Measurements from ENCODE around the gene SORCS2. TPM values are rescaled to one million over a fixed set of nuclear protein-coding genes. Genes with fewer than 3 reads are reported as not detected.

The SORCS2 gene
- total RNA-seq, 1 donor from 2014 or later, result not detected

DNA sequence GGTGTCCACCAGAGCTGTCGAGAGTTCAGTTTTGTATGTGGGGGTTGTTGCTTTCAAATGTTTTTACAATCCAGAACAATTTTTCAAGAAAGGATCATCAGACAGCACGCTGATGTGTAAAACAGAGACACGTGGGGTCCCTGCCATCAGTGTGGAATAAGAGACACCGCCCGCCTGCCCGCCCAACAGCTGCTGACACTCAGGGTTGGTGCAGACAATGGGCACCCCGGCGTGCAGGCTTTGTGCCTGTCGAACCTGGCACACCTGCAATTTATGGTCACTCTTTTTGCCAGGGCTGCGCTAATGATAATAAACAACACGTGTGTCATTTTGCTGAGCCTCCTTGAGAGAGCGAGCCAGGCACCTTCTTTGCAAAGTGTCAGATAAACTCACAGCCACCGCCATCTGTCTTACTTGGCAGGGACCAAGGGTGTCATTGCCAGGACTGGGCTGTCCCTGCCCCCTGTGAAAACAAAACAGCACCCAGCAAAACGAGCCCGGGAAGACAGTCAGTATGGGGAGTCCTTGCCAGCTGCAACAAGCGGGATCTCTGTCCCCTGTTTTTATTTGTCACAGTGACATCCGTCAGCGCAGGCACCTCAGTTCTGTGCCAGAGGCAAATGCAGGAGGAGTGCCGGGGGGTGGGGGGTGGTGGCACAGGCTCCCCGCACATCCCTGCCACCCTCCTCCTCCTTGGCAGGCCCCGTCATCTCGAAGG lies 173.3 kb downstream of the SORCS2 start:
- H3K9me3 Mint-ChIP-seq, result no peaks in the 10 kb centered on the region
- POLR2A ChIA-PET, result no interaction called here
- H3K36me3 Mint-ChIP-seq (ENCODE audit: low read depth), result no peaks in the 10 kb centered on the region
- intact Hi-C loops (cut with micrococcal nuclease), result no loop called here
- no peaks in the 10 kb centered on the region for H3K27me3 Mint-ChIP-seq
- ATAC-seq (ENCODE audit: low read depth), result no peak
- CTCF ChIA-PET, result no interaction called here
- no peak for DNase-seq
- TF ChIP-seq, protein P1, sequence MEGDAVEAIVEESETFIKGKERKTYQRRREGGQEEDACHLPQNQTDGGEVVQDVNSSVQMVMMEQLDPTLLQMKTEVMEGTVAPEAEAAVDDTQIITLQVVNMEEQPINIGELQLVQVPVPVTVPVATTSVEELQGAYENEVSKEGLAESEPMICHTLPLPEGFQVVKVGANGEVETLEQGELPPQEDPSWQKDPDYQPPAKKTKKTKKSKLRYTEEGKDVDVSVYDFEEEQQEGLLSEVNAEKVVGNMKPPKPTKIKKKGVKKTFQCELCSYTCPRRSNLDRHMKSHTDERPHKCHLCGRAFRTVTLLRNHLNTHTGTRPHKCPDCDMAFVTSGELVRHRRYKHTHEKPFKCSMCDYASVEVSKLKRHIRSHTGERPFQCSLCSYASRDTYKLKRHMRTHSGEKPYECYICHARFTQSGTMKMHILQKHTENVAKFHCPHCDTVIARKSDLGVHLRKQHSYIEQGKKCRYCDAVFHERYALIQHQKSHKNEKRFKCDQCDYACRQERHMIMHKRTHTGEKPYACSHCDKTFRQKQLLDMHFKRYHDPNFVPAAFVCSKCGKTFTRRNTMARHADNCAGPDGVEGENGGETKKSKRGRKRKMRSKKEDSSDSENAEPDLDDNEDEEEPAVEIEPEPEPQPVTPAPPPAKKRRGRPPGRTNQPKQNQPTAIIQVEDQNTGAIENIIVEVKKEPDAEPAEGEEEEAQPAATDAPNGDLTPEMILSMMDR (IDR thresholded peaks at IDR 0.05), result no peak
- H3K4me3 Mint-ChIP-seq, result no peak overlapping the region
- no peak overlapping the region for H3K27ac Mint-ChIP-seq
- no peaks in the 10 kb centered on the region for H3K4me1 Mint-ChIP-seq

DNA sequence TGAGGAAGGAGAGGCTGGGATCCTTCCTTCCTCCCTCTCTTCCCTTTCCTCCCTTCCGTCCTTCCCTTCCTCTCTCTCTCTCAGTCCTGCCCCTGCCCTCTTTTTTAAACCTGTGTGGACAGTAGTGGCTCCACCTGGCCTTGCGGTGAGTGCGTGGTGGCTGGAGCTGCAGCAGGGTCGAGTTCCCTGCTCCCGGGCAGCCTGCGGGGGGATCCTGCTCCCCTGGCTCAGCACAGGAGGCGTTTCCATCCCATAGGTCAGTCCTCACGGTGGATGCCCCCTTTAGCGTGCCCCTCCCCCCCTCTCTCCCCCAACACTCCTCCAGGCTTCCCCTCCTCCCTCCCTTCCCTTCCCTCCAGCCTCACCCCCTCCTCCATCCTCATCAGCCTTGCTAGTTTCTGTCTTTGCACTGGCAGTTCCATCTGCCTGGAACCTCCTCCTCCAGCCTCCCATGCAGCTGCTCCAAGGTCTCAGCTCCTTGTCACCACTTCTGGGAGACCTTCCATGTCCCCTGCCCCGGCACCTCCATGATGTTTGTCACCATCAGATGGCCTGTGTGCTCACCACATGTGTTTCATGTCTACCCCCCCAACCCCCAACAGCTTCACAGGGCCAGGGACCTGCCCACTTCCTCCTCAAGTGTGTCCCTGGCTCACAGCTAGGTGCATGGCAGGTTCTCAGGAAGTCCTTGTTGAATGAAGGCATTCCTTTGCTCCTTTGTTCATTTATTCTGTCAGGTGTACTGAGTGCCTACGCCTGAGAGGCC lies 174.0 kb downstream of the SORCS2 start:
- Mint-ChIP-seq H3K36me3 (ENCODE audit: low read depth) (no peaks in the 10 kb centered on the region), H3K4me1 (no peaks in the 10 kb centered on the region), H3K9me3 (no peaks in the 10 kb centered on the region), H3K27ac (no peak overlapping the region), H3K4me3 (no peak overlapping the region), H3K27me3 (no peaks in the 10 kb centered on the region)
- CTCF ChIA-PET, result no interaction called here
- TF ChIP-seq, protein P1 (IDR thresholded peaks at IDR 0.05), result no peak
- intact Hi-C loops (cut with micrococcal nuclease), result no loop called here
- POLR2A ChIA-PET, result no interaction called here
- no peak for ATAC-seq (ENCODE audit: low read depth)
- no peak for DNase-seq

DNA sequence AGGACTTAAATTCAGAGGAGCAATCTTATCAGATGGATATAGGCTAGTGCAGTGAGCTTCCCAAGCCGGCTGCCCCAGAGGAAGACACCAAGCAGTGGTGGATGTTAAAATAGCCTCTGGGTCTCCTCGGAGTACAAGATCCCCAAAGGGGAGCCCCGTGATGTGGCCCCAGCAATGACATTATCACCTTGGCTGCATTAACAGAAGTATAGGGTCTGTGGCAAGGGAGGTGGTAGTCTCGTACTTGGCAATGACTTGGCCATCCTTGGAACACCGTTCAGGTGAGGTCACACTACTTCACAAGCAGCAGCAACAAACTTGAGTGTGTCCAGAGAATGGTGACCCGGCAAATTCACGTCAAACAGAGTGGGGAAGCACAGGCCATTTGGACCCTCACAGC lies 174.6 kb downstream of the SORCS2 start:
- DNase-seq, result no peak
- no peaks in the 10 kb centered on the region for H3K27me3 Mint-ChIP-seq
- no peak overlapping the region for H3K4me3 Mint-ChIP-seq
- CTCF ChIA-PET, result no interaction called here
- ATAC-seq (ENCODE audit: low read depth), result no peak
- H3K27ac Mint-ChIP-seq, result no peak overlapping the region
- H3K9me3 Mint-ChIP-seq, result no peaks in the 10 kb centered on the region
- no peaks in the 10 kb centered on the region for H3K36me3 Mint-ChIP-seq (ENCODE audit: low read depth)
- H3K4me1 Mint-ChIP-seq, result no peaks in the 10 kb centered on the region
- POLR2A ChIA-PET, result no interaction called here
- TF ChIP-seq, protein P1 (IDR thresholded peaks at IDR 0.05), result no peak
- intact Hi-C loops (cut with micrococcal nuclease), result no loop called here

DNA sequence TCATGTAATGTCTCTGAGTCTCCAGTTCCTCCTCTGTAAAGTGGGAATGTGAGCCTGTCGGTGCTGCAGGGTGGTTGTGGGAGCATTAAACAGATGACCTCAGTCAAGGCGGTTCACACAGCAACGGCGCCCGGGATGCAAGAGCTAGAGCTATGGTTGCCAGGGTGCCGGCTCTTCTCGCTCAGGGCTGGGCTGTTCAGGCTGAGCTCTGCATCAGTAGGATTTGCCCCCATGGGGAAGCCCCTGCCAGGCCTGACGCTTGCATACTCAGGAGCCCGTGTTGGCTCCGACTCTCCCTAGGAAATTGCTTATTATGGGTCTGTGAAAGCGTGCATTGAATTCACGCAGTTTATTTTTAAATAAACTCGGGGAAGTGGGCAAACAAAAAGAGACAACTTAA lies 175.1 kb downstream of the SORCS2 start:
- H3K27ac Mint-ChIP-seq, result no peak overlapping the region
- ATAC-seq (ENCODE audit: low read depth), result no peak
- H3K4me3 Mint-ChIP-seq, result no peak overlapping the region
- intact Hi-C loops (cut with micrococcal nuclease), result no loop called here
- H3K9me3 Mint-ChIP-seq, result no peaks in the 10 kb centered on the region
- no peaks in the 10 kb centered on the region for H3K36me3 Mint-ChIP-seq (ENCODE audit: low read depth)
- no peaks in the 10 kb centered on the region for H3K27me3 Mint-ChIP-seq
- ChIA-PET POLR2A (no interaction called here), CTCF (no interaction called here)
- TF ChIP-seq, protein P1 (IDR thresholded peaks at IDR 0.05), result no peak
- no peak for DNase-seq
- H3K4me1 Mint-ChIP-seq, result no peaks in the 10 kb centered on the region

DNA sequence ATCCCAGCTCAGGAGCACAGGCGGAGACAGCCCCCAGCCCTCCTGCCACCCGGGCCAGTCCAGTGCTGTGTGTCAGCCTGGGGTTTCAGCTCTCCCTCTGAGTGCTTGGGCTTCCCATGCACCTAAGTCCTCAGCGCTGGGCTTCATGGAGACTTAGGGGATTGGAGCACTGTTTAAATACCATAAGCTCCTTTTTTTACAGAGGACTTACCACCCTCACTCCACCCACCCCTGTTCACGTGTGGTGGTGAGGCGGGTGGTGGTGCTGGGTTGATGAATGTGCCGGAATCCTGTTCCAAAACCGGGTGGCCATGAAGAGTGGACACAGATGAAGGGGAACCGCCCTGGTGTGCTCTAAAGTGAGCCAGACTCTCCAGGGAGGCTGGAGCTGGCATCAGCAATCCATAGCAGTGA lies 175.5 kb downstream of the SORCS2 start:
- intact Hi-C loops (cut with micrococcal nuclease), result no loop called here

More for the DNA sequence above, 175.5 kb downstream of the SORCS2 start:
- H3K27ac Mint-ChIP-seq, result no peak overlapping the region
- no peaks in the 10 kb centered on the region for H3K27me3 Mint-ChIP-seq
- H3K9me3 Mint-ChIP-seq, result no peaks in the 10 kb centered on the region
- no peaks in the 10 kb centered on the region for H3K36me3 Mint-ChIP-seq (ENCODE audit: low read depth)
- POLR2A ChIA-PET, result no interaction called here
- H3K4me3 Mint-ChIP-seq, result no peak overlapping the region
- DNase-seq (no peak), ATAC-seq (ENCODE audit: low read depth) (no peak)
- H3K4me1 Mint-ChIP-seq, result no peaks in the 10 kb centered on the region
- TF ChIP-seq, protein P1 (IDR thresholded peaks at IDR 0.05), result no peak
- CTCF ChIA-PET, result no interaction called here

Measured in activated B cell treated with CpG ODN at 0.5 μM for 24 hours (primary cell).